ENCODE data around the gene UNC80.
A peak's percentile ranks its signal among the peaks of the same experiment; 100 is the strongest.

The UNC80 gene

DNA sequence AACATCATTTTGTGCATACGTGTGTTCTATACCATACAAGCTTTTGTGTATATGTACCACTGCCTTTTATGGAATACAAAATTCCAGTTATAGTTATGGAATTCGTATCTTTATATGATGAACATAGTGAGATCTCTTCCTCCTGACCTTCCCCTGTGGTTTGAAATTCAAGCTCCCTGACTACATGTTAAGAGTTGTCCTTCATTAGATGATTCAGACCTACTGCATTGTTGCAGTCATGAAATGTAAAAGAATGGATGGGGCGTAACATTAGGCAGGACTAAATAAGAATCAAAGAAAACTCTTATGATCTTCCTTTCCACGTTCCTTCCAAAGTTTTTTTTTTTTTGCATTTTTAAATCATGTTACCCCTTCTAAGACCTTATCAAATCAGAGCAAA, 107.1 kb downstream of the UNC80 start:
- in situ Hi-C loops (cut with HindIII; ENCODE audit: low pct_unique_long_range_greater_than_20kb, low sequenced_read_pairs) = no loop called here
- no peak for TF ChIP-seq JUND (IDR thresholded peaks at IDR 0.05; ENCODE audit: low read depth)
- DNase-seq (ENCODE audit: low read depth in 1 of 2, low spot score in 1 of 2) = no peak

- in situ Hi-C loops (cut with HindIII; ENCODE audit: low pct_unique_long_range_greater_than_20kb, low sequenced_read_pairs) = no loop called here
- no peak for TF ChIP-seq JUND (IDR thresholded peaks at IDR 0.05; ENCODE audit: low read depth)
- no peak for DNase-seq (ENCODE audit: low read depth in 1 of 2, low spot score in 1 of 2)
Measured at GRCh38 chr2:209900638-209901037, 129.0 kb downstream of the UNC80 start.

DNA sequence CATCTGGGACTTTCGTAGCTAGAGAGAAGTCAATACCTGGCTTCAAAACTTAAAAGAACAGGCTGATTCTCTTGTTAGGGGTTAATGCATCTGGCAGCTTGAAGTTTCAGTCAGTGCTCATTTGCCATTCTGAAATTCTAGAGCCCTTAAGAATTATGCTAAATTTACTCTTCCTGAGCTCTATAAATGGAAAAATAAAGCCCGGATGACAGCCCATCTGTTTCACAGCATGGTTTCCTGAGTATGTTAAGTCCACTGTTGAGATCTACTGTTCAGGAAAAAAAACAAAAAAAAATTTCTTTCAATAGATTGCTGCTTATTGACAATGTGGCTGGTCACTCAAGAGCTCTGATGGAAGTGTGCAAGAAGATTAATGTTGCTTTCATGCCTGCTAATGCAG, 129.5 kb downstream of the UNC80 start:
- in situ Hi-C loops (cut with HindIII; ENCODE audit: low pct_unique_long_range_greater_than_20kb, low sequenced_read_pairs) = no loop called here
- TF ChIP-seq JUND (IDR thresholded peaks at IDR 0.05; ENCODE audit: low read depth) = no peak
- no peak for DNase-seq (ENCODE audit: low read depth in 1 of 2, low spot score in 1 of 2)

- no peak for DNase-seq (ENCODE audit: low read depth in 1 of 2, low spot score in 1 of 2)
- no peak for TF ChIP-seq JUND (IDR thresholded peaks at IDR 0.05; ENCODE audit: low read depth)
- in situ Hi-C loops (cut with HindIII; ENCODE audit: low pct_unique_long_range_greater_than_20kb, low sequenced_read_pairs) = no loop called here
Measured at GRCh38 chr2:209905691-209906090, 134.1 kb downstream of the UNC80 start.

GRCh38 chr2:209907746-209908145, 136.1 kb downstream of the UNC80 start:
- no peak for TF ChIP-seq JUND (IDR thresholded peaks at IDR 0.05; ENCODE audit: low read depth)
- in situ Hi-C loops (cut with HindIII; ENCODE audit: low pct_unique_long_range_greater_than_20kb, low sequenced_read_pairs) = no loop called here
- no peak for DNase-seq (ENCODE audit: low read depth in 1 of 2, low spot score in 1 of 2)

DNA sequence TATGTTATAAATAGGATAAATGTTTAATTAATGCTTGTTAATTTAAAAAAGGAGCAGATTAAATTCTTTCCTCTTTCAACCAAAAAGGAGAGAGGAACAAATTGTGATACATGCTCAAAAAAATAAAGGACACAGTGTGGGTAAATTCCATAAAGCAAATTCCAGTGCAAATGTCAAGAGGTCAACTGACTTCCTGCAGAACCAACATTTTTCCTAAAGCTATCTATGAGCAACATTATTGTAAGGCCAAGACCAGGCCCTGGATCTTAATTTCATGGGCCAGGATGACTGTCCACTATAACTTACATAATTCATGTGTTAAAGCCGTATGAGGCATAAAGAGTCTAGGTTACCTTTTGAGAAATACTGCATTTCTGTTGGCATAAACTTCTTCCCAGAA, 136.9 kb downstream of the UNC80 start:
- in situ Hi-C loops (cut with HindIII; ENCODE audit: low pct_unique_long_range_greater_than_20kb, low sequenced_read_pairs) = no loop called here
- no peak for DNase-seq (ENCODE audit: low read depth in 1 of 2, low spot score in 1 of 2)
- TF ChIP-seq JUND (IDR thresholded peaks at IDR 0.05; ENCODE audit: low read depth) = no peak

GRCh38 chr2:209911486-209911885, 139.9 kb downstream of the UNC80 start:
- no peak for TF ChIP-seq JUND (IDR thresholded peaks at IDR 0.05; ENCODE audit: low read depth)
- in situ Hi-C loops (cut with HindIII; ENCODE audit: low pct_unique_long_range_greater_than_20kb, low sequenced_read_pairs) = no loop called here
- no peak for DNase-seq (ENCODE audit: low read depth in 1 of 2, low spot score in 1 of 2)

GRCh38 chr2:209913786-209914345, 142.2 kb downstream of the UNC80 start:
- DNase-seq (ENCODE audit: low read depth in 1 of 2, low spot score in 1 of 2) = no peak
- in situ Hi-C loops (cut with HindIII; ENCODE audit: low pct_unique_long_range_greater_than_20kb, low sequenced_read_pairs) = no loop called here
- no peak for TF ChIP-seq JUND (IDR thresholded peaks at IDR 0.05; ENCODE audit: low read depth)

DNA sequence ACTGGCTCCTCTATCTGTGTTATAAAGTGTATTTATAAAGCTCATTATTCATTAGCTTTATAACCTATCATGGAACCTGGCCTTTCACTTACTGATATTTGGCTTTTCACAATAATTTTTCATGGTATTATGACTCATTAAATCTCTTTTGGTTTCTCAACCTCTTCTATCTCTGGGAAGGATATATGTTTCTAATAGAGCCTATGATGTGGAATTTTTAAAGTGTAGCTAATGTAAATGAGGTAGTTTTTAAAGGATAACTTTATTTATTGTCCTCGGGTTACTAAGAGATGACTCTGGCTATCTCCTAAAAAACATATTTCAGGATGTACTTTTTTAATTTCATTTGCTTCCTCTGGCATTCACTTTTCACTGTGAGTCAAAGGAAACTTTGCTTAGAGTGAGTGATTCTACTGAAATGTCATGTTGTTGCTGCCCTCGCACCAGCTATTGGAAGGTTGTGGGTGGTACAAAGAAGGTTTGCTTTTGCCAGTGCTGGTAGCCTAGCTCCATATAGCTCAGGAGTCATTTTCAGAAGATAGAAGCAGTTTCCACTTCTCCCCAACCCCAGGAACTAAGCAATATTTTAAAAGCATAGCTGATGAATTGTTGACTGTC, 145.6 kb downstream of the UNC80 start:
- no peak for DNase-seq (ENCODE audit: low read depth in 1 of 2, low spot score in 1 of 2)
- in situ Hi-C loops (cut with HindIII; ENCODE audit: low pct_unique_long_range_greater_than_20kb, low sequenced_read_pairs) = no loop called here
- no peak for TF ChIP-seq JUND (IDR thresholded peaks at IDR 0.05; ENCODE audit: low read depth)

DNA sequence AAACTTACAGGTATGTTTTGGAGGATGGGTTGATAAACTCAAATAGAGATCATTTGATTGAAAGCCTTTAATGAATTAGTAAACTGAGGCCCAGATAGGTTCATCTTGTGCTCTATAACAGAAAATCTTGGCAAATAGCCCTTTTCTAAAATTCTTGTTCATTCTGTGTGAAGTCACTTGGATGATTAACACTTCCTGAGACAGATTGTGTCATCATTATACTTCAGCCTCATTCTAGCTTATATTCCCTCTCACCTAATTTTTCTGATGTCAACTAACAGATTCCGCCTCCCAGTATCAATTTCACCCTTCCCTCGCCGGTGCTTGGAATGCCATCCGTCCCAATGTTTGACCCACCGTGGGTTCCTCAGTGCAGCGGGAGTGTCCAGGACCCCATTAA, 146.6 kb downstream of the UNC80 start:
- in situ Hi-C loops (cut with HindIII; ENCODE audit: low pct_unique_long_range_greater_than_20kb, low sequenced_read_pairs) = no loop called here
- no peak for DNase-seq (ENCODE audit: low read depth in 1 of 2, low spot score in 1 of 2)
- no peak for TF ChIP-seq JUND (IDR thresholded peaks at IDR 0.05; ENCODE audit: low read depth)

DNA sequence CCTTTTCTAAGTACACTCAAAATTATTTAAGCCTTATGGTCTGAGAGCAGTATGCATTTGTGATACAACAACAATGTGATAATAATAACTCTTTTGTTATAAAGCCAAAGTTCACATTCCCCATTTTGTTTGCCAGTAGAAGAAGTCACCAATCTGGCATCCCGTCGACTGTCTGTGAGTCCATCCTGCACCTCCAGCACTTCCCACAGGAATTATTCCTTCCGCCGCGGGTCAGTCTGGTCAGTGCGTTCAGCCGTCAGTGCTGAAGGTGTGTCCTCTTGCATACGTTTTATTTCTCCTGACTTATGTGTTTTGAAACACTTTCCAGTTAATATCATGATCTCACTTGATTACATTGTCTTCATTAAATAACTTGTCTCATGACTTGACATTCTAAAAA, 150.5 kb downstream of the UNC80 start:
- TF ChIP-seq JUND (IDR thresholded peaks at IDR 0.05; ENCODE audit: low read depth) = no peak
- in situ Hi-C loops (cut with HindIII; ENCODE audit: low pct_unique_long_range_greater_than_20kb, low sequenced_read_pairs) = no loop called here
- DNase-seq (ENCODE audit: low read depth in 1 of 2, low spot score in 1 of 2) = no peak

GRCh38 chr2:209929369-209929768, 157.7 kb downstream of the UNC80 start:
- no peak for TF ChIP-seq JUND (IDR thresholded peaks at IDR 0.05; ENCODE audit: low read depth)
- DNase-seq (ENCODE audit: low read depth in 1 of 2, low spot score in 1 of 2) = no peak
- in situ Hi-C loops (cut with HindIII; ENCODE audit: low pct_unique_long_range_greater_than_20kb, low sequenced_read_pairs) = no loop called here

DNA sequence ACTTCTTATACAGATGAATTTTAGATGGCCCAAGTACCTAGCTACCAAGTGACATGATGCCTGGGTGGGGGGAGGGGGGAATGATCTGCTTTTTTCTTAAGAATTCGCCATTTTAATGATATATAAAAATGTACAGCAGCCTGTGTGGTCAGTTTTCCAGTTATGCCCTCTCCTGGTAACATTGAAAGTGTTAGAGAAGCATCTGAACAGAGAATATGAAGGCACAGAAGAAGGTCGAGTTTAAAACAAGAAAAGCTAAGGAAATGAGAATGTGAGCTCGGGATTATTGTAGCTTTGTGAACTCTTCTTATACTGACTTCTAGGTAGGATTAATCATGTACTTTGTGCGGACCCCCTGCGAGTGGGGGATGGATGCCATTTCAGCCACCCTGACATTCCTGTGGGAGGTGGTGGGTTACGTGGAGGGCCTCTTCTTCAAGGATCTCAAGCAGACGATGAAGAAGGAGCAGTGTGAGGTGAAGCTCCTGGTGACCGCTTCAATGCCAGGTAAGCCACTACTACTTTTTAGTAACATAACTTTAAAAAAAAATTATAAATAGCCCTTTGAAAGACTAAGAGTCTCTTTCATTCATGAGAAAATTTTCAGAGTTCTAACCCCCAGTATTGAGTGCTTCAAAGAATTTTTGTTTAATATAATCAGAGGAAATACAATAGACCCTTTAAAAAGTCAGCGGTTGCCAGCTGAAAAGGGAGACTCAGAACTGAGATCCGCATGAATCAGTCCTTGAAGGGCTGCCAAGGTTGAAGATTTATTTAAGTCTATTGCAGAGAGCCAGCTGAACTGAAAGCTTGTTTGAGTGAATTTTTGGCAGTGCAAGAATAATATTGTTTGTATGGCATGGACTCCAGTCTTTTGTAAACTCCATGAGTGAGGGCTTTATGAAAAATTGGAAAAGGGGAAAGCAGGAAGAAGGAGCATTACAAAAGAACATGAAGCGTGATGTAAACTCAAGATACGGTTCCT, 162.2 kb downstream of the UNC80 start:
- in situ Hi-C loops (cut with HindIII; ENCODE audit: low pct_unique_long_range_greater_than_20kb, low sequenced_read_pairs) = no loop called here
- peak in 1 of 2 experiments; percentile 19 for DNase-seq (ENCODE audit: low read depth in 1 of 2, low spot score in 1 of 2)
- no peak for TF ChIP-seq JUND (IDR thresholded peaks at IDR 0.05; ENCODE audit: low read depth)

Measured in T47D (cell line).